Fibroblast of mammary gland (primary cell): Measurements from ENCODE around the gene FAM120B.

Source experiments
- DNase-seq: peaks from one replicate; pipeline ENCODE4 v3.0.0-alpha.2; 2010; ENCODE audit warnings: low read depth
- H3K4me3 ChIP-seq: 2 replicates; pipeline ENCODE4 v1.5.1; 2011; ENCODE audit warnings: low read depth, mild to moderate bottlenecking, low read length, moderate library complexity; ENCODE audit not compliant: control insufficient read depth
- CTCF ChIP-seq: conservative IDR thresholded peaks from 2 replicates; pipeline ENCODE4 v1.5.1; 2011; ENCODE audit warnings: low read depth, low read length, inconsistent platforms; ENCODE audit not compliant: control insufficient read depth, insufficient read depth

The FAM120B gene

GRCh38 chr6:170295510-170296422, 10.8 kb upstream of the FAM120B start:
- peak overlapping the region; percentile 7 for H3K4me3 ChIP-seq
- no peak for DNase-seq
- TF ChIP-seq CTCF: no peak

GRCh38 chr6:170296423-170296745, 10.2 kb upstream of the FAM120B start:
- TF ChIP-seq CTCF: no peak
- DNase-seq: no peak
- H3K4me3 ChIP-seq: no peak overlapping the region

GRCh38 chr6:170296746-170297575, 9.6 kb upstream of the FAM120B start:
- H3K4me3 ChIP-seq: no peak overlapping the region
- TF ChIP-seq CTCF: no peak
- DNase-seq: no peak

GRCh38 chr6:170297576-170298330, 8.8 kb upstream of the FAM120B start:
- H3K4me3 ChIP-seq: no peak overlapping the region
- TF ChIP-seq CTCF: no peak
- DNase-seq: no peak

GRCh38 chr6:170298688-170299087, 7.9 kb upstream of the FAM120B start:
- no peak for DNase-seq
- no peak overlapping the region for H3K4me3 ChIP-seq
- TF ChIP-seq CTCF: no peak

GRCh38 chr6:170301184-170301583, 5.4 kb upstream of the FAM120B start:
- H3K4me3 ChIP-seq: no peak overlapping the region
- no peak for TF ChIP-seq CTCF
- DNase-seq: no peak
